ENCODE results near the gene LRRK2. TPM values are rescaled to one million over a fixed set of nuclear protein-coding genes. Genes with fewer than 3 reads are reported as not detected.

LRRK2 gene
- total and polyA plus RNA-seq, 2 of the 13 experiments (the other 11 are each of a cell fraction or from before 2014, with no cell fraction given) = not detected

DNA sequence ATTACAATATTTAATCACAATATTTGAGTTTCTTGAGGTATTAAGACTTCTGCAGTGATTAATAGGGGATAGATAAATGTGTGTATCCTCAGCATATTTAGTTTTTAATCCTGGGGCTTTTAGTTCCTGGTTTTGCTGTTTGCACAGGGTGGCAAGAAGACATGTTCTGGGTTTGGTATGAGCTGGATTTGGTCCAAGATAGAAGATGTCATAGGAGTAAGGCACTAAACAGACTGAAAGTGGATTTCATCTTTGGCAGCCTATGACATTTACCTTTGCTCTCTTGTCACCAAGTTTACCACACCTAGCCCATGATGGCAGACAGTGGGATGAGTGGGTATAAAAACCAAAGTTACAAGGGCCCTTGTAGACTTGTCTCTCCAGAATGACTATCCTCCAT lies 168.2 kb downstream of the LRRK2 start:
- no peak overlapping the region for H2AFZ ChIP-seq (ENCODE audit: low read length)
- no peak for FAIRE-seq
- H3K9me3 ChIP-seq (ENCODE audit: low read length) = no peaks in the 10 kb centered on the region
- no peak for ATAC-seq
- no peak overlapping the region for H3K9ac ChIP-seq (ENCODE audit: insufficient read depth, low read depth, low read length)
- DNase-seq (ENCODE audit: low spot score) = no peak
- BruUV-seq (replicated peaks) = no TSS peak
- H3K36me3 ChIP-seq (replicated peaks in 1 of 2; ENCODE audit: control insufficient read depth in 1 of 2, insufficient read depth in 2 of 2, low read length in 2 of 2) = no peaks in the 10 kb centered on the region
- H3K4me3 ChIP-seq (replicated peaks in 1 of 3; ENCODE audit: insufficient read depth in 1 of 3, low read depth in 2 of 3, low read length in 3 of 3) = no peak overlapping the region
- no peak overlapping the region for H3K4me2 ChIP-seq (ENCODE audit: low read depth, low read length)
- H3K27ac ChIP-seq (ENCODE audit: extremely low read length, insufficient read depth, low read length) = no peak overlapping the region
- ChIA-PET CTCF (ENCODE audit: low intra/inter-chr PET ratio, low total read pairs) (no interaction called here), POLR2A (no interaction called here)
- no peaks in the 10 kb centered on the region for H3K79me2 ChIP-seq (ENCODE audit: insufficient read depth, low read length)
- H4K20me1 ChIP-seq (ENCODE audit: insufficient read depth, low read length) = no peaks in the 10 kb centered on the region
- intact Hi-C loops (cut with micrococcal nuclease; ENCODE audit: unreplicated experiment) = no loop called here
- no peaks in the 10 kb centered on the region for H3K27me3 ChIP-seq (ENCODE audit: control insufficient read depth in 1 of 2, insufficient read depth in 2 of 2, low read length in 2 of 2)
- in situ Hi-C loops (cut with HindIII; ENCODE audit: extremely low pct_ligation_motif_present, low pct_unique_long_range_greater_than_20kb) = no loop called here
- H3K4me1 ChIP-seq (ENCODE audit: insufficient read depth, low read length) = no peaks in the 10 kb centered on the region
- TF ChIP-seq, protein P1, sequence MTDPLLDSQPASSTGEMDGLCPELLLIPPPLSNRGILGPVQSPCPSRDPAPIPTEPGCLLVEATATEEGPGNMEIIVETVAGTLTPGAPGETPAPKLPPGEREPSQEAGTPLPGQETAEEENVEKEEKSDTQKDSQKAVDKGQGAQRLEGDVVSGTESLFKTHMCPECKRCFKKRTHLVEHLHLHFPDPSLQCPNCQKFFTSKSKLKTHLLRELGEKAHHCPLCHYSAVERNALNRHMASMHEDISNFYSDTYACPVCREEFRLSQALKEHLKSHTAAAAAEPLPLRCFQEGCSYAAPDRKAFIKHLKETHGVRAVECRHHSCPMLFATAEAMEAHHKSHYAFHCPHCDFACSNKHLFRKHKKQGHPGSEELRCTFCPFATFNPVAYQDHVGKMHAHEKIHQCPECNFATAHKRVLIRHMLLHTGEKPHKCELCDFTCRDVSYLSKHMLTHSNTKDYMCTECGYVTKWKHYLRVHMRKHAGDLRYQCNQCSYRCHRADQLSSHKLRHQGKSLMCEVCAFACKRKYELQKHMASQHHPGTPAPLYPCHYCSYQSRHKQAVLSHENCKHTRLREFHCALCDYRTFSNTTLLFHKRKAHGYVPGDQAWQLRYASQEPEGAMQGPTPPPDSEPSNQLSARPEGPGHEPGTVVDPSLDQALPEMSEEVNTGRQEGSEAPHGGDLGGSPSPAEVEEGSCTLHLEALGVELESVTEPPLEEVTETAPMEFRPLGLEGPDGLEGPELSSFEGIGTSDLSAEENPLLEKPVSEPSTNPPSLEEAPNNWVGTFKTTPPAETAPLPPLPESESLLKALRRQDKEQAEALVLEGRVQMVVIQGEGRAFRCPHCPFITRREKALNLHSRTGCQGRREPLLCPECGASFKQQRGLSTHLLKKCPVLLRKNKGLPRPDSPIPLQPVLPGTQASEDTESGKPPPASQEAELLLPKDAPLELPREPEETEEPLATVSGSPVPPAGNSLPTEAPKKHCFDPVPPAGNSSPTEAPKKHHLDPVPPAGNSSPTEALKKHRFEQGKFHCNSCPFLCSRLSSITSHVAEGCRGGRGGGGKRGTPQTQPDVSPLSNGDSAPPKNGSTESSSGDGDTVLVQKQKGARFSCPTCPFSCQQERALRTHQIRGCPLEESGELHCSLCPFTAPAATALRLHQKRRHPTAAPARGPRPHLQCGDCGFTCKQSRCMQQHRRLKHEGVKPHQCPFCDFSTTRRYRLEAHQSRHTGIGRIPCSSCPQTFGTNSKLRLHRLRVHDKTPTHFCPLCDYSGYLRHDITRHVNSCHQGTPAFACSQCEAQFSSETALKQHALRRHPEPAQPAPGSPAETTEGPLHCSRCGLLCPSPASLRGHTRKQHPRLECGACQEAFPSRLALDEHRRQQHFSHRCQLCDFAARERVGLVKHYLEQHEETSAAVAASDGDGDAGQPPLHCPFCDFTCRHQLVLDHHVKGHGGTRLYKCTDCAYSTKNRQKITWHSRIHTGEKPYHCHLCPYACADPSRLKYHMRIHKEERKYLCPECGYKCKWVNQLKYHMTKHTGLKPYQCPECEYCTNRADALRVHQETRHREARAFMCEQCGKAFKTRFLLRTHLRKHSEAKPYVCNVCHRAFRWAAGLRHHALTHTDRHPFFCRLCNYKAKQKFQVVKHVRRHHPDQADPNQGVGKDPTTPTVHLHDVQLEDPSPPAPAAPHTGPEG (CRISPR knock-in tag; IDR thresholded peaks at IDR 0.05) = no peak
- TF ChIP-seq ZNF136 (CRISPR knock-in tag; IDR thresholded peaks at IDR 0.05; ENCODE audit: low read depth) = no peak
- TF ChIP-seq ZNF598 (CRISPR knock-in tag; IDR thresholded peaks at IDR 0.05; ENCODE audit: borderline replicate concordance) = no peak
- no peak for TF ChIP-seq ZNF883 (CRISPR knock-in tag; IDR thresholded peaks at IDR 0.05; ENCODE audit: not compliant biosample characterization)
- TF ChIP-seq CC2D1A (CRISPR knock-in tag; IDR thresholded peaks at IDR 0.05) = no peak
- no peak for TF ChIP-seq ZNF724P (CRISPR knock-in tag; IDR thresholded peaks at IDR 0.05; ENCODE audit: borderline replicate concordance)
- TF ChIP-seq, protein P2, sequence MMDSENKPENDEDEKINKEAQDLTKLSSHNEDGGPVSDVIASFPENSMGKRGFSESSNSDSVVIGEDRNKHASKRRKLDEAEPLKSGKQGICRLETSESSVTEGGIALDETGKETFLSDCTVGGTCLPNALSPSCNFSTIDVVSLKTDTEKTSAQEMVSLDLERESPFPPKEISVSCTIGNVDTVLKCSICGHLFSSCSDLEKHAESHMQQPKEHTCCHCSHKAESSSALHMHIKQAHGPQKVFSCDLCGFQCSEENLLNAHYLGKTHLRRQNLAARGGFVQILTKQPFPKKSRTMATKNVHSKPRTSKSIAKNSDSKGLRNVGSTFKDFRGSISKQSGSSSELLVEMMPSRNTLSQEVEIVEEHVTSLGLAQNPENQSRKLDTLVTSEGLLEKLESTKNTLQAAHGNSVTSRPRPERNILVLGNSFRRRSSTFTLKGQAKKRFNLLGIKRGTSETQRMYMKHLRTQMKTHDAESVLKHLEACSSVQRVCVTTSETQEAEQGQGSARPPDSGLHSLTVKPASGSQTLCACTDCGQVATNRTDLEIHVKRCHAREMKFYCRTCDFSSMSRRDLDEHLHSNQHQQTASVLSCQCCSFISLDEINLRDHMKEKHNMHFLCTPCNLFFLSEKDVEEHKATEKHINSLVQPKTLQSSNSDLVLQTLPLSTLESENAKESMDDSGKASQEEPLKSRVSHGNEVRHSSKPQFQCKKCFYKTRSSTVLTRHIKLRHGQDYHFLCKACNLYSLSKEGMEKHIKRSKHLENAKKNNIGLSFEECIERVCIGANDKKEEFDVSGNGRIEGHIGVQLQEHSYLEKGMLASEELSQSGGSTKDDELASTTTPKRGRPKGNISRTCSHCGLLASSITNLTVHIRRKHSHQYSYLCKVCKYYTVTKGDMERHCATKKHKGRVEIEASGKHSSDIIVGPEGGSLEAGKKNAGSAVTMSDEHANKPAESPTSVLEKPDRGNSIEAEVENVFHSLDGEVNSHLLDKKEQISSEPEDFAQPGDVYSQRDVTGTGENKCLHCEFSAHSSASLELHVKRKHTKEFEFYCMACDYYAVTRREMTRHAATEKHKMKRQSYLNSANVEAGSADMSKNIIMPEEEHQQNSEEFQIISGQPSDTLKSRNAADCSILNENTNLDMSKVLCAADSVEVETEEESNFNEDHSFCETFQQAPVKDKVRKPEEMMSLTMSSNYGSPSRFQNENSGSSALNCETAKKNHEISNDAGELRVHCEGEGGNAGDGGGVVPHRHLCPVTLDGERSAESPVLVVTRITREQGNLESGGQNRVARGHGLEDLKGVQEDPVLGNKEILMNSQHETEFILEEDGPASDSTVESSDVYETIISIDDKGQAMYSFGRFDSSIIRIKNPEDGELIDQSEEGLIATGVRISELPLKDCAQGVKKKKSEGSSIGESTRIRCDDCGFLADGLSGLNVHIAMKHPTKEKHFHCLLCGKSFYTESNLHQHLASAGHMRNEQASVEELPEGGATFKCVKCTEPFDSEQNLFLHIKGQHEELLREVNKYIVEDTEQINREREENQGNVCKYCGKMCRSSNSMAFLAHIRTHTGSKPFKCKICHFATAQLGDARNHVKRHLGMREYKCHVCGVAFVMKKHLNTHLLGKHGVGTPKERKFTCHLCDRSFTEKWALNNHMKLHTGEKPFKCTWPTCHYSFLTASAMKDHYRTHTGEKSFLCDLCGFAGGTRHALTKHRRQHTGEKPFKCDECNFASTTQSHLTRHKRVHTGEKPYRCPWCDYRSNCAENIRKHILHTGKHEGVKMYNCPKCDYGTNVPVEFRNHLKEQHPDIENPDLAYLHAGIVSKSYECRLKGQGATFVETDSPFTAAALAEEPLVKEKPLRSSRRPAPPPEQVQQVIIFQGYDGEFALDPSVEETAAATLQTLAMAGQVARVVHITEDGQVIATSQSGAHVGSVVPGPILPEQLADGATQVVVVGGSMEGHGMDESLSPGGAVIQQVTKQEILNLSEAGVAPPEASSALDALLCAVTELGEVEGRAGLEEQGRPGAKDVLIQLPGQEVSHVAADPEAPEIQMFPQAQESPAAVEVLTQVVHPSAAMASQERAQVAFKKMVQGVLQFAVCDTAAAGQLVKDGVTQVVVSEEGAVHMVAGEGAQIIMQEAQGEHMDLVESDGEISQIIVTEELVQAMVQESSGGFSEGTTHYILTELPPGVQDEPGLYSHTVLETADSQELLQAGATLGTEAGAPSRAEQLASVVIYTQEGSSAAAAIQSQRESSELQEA (CRISPR knock-in tag; IDR thresholded peaks at IDR 0.05; ENCODE audit: not compliant biosample characterization) = no peak
- TF ChIP-seq ZNF530 (CRISPR knock-in tag; IDR thresholded peaks at IDR 0.05; ENCODE audit: low read depth) = no peak
- TF ChIP-seq ZKSCAN5 (CRISPR knock-in tag; IDR thresholded peaks at IDR 0.05) = no peak
- TF ChIP-seq ZIK1 (CRISPR knock-in tag; IDR thresholded peaks at IDR 0.05; ENCODE audit: borderline replicate concordance, low read depth) = no peak
- TF ChIP-seq MEIS2 (CRISPR knock-in tag; IDR thresholded peaks at IDR 0.05) = no peak
- TF ChIP-seq THYN1 (CRISPR knock-in tag; IDR thresholded peaks at IDR 0.05; ENCODE audit: borderline replicate concordance, low read depth) = no peak
